ENCODE data around the gene ERVV-1.
"Not testable (repeated sequence)": the region's sequence is repeated elsewhere in the genome, so short reads cannot be mapped to it uniquely, and the experiment has no call there.

Gene ERVV-1

DNA sequence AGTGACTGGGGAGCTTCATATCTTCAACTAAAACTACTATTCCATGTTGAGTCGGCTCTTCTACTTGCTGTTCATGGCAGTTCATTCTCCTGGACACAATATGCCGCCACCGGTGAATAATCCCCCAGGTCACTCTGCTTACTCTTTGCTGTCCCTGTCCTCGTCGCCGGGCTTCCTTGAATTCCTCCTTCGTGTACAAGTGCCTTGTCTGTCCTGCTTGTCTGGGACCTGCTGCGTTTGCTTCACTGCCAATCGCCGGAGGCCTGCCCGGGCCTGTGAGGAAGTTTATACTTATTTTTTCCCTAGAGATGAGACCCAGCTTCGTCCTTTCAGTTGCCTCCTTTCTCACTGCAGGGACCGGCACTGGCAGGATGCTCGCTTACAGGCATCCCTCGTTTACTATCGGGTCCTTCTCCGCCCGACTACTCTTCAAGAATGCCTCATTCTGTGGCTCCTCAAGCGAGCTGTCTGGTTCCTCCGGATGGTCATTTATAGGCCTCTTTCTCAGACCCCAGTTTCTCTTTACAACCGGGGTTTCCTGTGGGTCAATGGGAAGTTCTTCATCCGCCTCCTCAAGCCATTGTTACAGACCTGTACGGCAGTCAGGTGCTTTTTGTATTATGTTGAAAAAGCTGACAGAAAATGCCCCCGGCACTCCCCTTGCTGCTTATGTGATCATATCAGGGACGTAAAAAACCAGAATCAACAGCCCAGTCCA is 5.5 kb upstream of the ERVV-1 start:
- no peak overlapping the region for H3K27ac ChIP-seq
- no peak for TF ChIP-seq CTCF (conservative IDR thresholded peaks at IDR 0.05)
- no peak for TF ChIP-seq ZFX (IDR thresholded peaks at IDR 0.05)

- H3K27ac ChIP-seq, result no peak overlapping the region
- no peak for TF ChIP-seq CTCF (conservative IDR thresholded peaks at IDR 0.05)
- TF ChIP-seq ZFX (IDR thresholded peaks at IDR 0.05), result no peak
Measured at GRCh38 chr19:53010494-53010893, 3.2 kb upstream of the ERVV-1 start.

DNA sequence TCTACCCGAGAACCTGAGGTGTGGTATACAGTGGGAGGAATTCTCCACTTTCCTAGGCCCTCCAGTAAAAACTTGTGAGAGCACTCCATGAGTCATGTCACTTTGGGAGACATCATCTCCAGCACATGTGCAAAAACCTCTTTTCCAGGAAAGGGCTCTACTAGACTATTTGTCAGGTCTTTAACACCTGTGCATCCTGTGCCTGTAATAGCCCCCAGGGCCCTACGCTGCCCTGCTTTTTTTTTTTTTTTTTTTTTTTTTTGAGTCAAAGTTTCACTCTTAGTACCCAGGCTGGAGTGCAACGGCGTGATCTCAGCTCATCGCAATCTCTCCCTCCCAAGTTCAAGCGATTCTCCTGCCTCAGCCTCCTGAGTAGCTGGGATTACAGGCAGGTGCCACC is 1.7 kb upstream of the ERVV-1 start:
- no peak overlapping the region for H3K27ac ChIP-seq
- TF ChIP-seq CTCF (conservative IDR thresholded peaks at IDR 0.05) (no peak), ZFX (IDR thresholded peaks at IDR 0.05) (no peak)

DNA sequence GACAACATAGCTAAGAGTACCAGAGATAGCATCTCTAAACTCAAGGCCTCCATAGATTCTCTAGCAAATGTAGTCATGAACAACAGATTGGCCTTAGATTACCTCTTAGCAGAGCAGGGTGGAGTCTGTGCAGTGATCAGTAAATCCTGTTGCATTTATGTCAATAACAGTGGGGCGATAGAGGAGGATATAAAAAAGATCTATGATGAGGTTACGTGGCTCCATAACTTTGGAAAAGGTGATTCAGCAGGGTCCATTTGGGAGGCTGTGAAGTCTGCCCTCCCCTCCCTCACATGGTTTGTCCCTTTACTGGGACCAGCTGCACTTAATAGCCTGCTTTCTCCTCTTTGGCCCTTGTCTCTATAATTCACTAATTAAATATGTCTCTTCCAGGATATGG is 1.4 kb downstream of the ERVV-1 start:
- H3K27ac ChIP-seq, result no peak overlapping the region
- TF ChIP-seq CTCF (conservative IDR thresholded peaks at IDR 0.05) (no peak), ZFX (IDR thresholded peaks at IDR 0.05) (no peak)

- TF ChIP-seq CTCF (conservative IDR thresholded peaks at IDR 0.05) (no peak), ZFX (IDR thresholded peaks at IDR 0.05) (no peak)
- H3K27ac ChIP-seq, result no peak overlapping the region
Measured at GRCh38 chr19:53015730-53016129, 2.0 kb downstream of the ERVV-1 start.

DNA sequence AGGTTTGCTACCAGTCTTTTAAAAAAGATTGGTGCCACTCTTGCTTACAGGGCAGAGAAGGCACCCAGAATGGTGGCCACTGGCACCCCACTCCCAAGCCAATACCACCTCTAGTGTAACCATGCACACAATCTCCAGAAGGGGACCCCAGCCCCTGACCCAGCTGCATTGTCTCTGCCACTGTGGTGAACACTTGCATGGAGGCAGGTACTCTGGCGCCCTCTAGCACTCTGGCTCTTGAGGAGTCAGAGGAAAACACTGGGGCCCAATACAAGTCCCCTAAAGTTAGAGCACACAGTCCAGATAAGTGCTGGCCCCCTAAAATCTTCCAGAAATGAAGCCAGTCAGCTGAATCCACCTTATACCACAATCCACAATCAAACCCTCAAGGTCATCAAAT is 6.0 kb downstream of the ERVV-1 start:
- H3K27ac ChIP-seq, result no peak overlapping the region
- TF ChIP-seq ZFX (IDR thresholded peaks at IDR 0.05), result no peak
- no peak for TF ChIP-seq CTCF (conservative IDR thresholded peaks at IDR 0.05)

GRCh38 chr19:53028306-53028705 is 14.6 kb downstream of the ERVV-1 start:
- H3K27ac ChIP-seq, result not testable (repeated sequence)

DNA sequence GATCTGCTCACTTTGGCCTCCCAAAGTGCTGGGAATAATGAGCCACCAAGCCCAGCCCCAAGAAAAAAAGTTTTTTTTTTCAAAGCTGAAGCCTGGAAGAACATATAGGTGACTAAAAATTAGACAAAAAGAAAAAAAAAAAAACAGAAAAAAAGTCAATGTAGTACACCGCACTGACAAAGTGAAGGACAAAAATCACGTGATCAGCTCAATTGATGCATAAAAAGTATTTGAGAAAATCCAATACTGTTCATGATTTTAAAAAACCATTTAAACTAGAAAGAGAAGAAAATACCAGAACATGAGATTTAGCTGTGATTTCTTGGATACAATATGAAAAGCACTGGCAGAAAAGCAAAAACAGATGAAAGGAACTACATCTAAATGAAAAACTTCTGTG is 20.3 kb downstream of the ERVV-1 start:
- H3K27ac ChIP-seq, result no peak overlapping the region
- TF ChIP-seq ZFX (IDR thresholded peaks at IDR 0.05) (no peak), CTCF (conservative IDR thresholded peaks at IDR 0.05) (no peak)
